AG10803 (cell line): ENCODE measurements around the gene TNFAIP2.

Source experiments
- DNase-seq: peaks from one replicate; pipeline ENCODE4 v3.0.0; 2010; ENCODE audit warnings: low read depth
- H3K4me3 ChIP-seq: 2 replicates; pipeline ENCODE4 v1.5.1; 2011; ENCODE audit warnings: mild to moderate bottlenecking, low read length, control low read depth
- CTCF ChIP-seq: conservative IDR thresholded peaks from 2 replicates; pipeline ENCODE4 v1.5.1; 2011; ENCODE audit warnings: mild to moderate bottlenecking, low read length, control low read depth, inconsistent platforms

Gene TNFAIP2

GRCh38 chr14:103123634-103124500, 606 bp downstream of the TNFAIP2 start:
- DNase-seq, result peak; percentile 48
- peak overlapping the region; percentile 66 for H3K4me3 ChIP-seq
- TF ChIP-seq CTCF, result peak; percentile 45

GRCh38 chr14:103124501-103125001, 1.3 kb downstream of the TNFAIP2 start:
- TF ChIP-seq CTCF, result no peak
- no peak for DNase-seq
- H3K4me3 ChIP-seq, result peak overlapping the region; percentile 66

GRCh38 chr14:103125098-103126070, 2.1 kb downstream of the TNFAIP2 start:
- DNase-seq, result no peak
- TF ChIP-seq CTCF, result no peak
- H3K4me3 ChIP-seq, result peak overlapping the region; percentile 66

- peak overlapping the region; percentile 20; the same call in 1 of the 2 replicates for H3K4me3 ChIP-seq
- TF ChIP-seq CTCF, result no peak
- DNase-seq, result no peak
Observed at GRCh38 chr14:103126088-103126872, 3.0 kb downstream of the TNFAIP2 start.

- no peak for DNase-seq
- H3K4me3 ChIP-seq, result peak overlapping the region; percentile 20; the same call in 1 of the 2 replicates
- no peak for TF ChIP-seq CTCF
Observed at GRCh38 chr14:103126873-103127304, 3.6 kb downstream of the TNFAIP2 start.

- no peak overlapping the region for H3K4me3 ChIP-seq
- no peak for TF ChIP-seq CTCF
- DNase-seq, result no peak
Observed at GRCh38 chr14:103127356-103127755, 4.1 kb downstream of the TNFAIP2 start.
